Hepatocyte (in vitro differentiated cells): ENCODE results near the gene ACOT12.

Experiments
- EZH2 ChIP-seq: fragments of 200-600 bp; sonication (generic); IDR thresholded peaks from 2 replicates; pipeline ENCODE4 v1.6.1; 2016; ENCODE audit warnings: antibody characterized with exemption, mild to moderate bottlenecking, borderline replicate concordance
- EZH2phosphoT487 ChIP-seq: fragments of 200-600 bp; sonication (generic); IDR thresholded peaks from one replicate; pipeline ENCODE4 v1.6.1; 2018; ENCODE audit warnings: antibody characterized with exemption, mild to moderate bottlenecking, low read depth, moderate library complexity; ENCODE audit not compliant: unreplicated experiment, severe bottlenecking
- TF ChIP-seq, protein P1 (sequence below): fragments of 200-600 bp; sonication (generic); IDR thresholded peaks from 2 replicates; pipeline ENCODE4 v1.5.1; 2016; ENCODE audit warnings: antibody characterized with exemption, mild to moderate bottlenecking; ENCODE audit not compliant: poor library complexity

- TF ChIP-seq, protein P1, sequence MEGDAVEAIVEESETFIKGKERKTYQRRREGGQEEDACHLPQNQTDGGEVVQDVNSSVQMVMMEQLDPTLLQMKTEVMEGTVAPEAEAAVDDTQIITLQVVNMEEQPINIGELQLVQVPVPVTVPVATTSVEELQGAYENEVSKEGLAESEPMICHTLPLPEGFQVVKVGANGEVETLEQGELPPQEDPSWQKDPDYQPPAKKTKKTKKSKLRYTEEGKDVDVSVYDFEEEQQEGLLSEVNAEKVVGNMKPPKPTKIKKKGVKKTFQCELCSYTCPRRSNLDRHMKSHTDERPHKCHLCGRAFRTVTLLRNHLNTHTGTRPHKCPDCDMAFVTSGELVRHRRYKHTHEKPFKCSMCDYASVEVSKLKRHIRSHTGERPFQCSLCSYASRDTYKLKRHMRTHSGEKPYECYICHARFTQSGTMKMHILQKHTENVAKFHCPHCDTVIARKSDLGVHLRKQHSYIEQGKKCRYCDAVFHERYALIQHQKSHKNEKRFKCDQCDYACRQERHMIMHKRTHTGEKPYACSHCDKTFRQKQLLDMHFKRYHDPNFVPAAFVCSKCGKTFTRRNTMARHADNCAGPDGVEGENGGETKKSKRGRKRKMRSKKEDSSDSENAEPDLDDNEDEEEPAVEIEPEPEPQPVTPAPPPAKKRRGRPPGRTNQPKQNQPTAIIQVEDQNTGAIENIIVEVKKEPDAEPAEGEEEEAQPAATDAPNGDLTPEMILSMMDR: no peak
- no peak for TF ChIP-seq EZH2phosphoT487
- TF ChIP-seq EZH2: no peak
Observed at GRCh38 chr5:81335946-81336345, 58.0 kb downstream of the ACOT12 start.
